ENCODE data around the gene FAM171A2. TPM values are rescaled to one million over a fixed set of nuclear protein-coding genes. Genes with fewer than 3 reads are reported as not detected.

Gene FAM171A2
- polyA plus RNA-seq, 1 donor (not counting 4 experiments of a cell fraction or from before 2014, with no cell fraction given), result 0.35 TPM

DNA sequence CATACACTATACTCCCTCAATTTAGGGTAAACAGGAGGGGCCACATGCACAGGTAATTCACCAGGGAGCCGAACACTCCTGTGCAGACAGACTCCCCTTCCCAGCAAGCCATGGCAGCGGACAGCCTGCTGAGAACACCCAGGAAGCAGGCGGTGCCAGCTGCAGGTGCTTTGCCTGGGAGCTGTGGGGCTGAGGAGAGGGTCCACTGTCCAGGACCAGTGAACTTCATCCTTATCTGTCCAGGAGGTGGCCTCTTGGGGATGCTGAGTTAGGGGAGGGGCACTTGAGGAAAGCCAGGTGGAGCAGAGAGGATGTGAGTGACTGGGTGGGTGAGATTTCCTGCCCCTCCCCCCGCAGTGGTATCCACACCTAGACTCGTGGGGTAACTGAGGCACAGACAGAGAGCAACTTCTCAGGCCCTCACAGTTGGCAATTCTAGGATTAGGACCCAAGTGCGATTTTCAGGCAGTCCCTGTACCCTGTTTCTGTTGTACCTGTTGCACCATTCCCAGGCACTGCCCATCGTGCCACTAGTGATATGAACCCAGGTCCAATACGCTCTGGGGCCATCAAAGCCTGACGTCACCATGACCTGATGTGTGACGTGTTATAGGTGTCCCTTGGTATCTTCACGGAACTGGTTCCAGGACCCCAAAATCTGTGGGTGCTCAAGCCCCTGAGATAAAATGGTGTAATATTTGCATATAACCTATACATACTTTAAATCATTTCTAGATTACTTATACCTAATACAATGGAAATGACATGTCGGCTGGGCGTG is 17.4 kb downstream of the FAM171A2 start:
- TF ChIP-seq CTCF (optimal IDR thresholded peaks at IDR 0.05 in 1 of 3, IDR thresholded peaks at IDR 0.05 in 1 of 3, conservative IDR thresholded peaks at IDR 0.05 in 1 of 3; ENCODE audit: extremely low read depth in 1 of 3, insufficient read depth in 2 of 3, low read length in 3 of 3) (no peak), EZH2 (IDR thresholded peaks at IDR 0.05; ENCODE audit: low read length) (no peak)
- no peak for FAIRE-seq

GRCh38 chr17:44345454-44346026 is 18.1 kb downstream of the FAM171A2 start:
- Histone ChIP-seq H3K27me3 (ENCODE audit: control insufficient read depth, extremely low read depth, insufficient read depth, low read length) (no peaks in the 10 kb centered on the region), H3K79me2 (ENCODE audit: control insufficient read depth, insufficient read depth, low read length) (peaks cover 15% of the 10 kb centered on the region), H3K4me3 (ENCODE audit: control insufficient read depth in 2 of 3, extremely low read depth in 1 of 3, insufficient read depth in 2 of 3, low read depth in 1 of 3, low read length in 3 of 3) (peak overlapping the region; percentile 80 to 93 (median 81)), H3K27ac (ENCODE audit: control insufficient read depth, insufficient read depth, low read length) (peak overlapping the region; percentile 91), H3K9me1 (ENCODE audit: control insufficient read depth, extremely low read depth, insufficient read depth, low read length) (no peaks in the 10 kb centered on the region), H3K9ac (ENCODE audit: control insufficient read depth, extremely low read depth, insufficient read depth, low read length) (peak overlapping the region; percentile 89), H4K20me1 (ENCODE audit: control insufficient read depth, extremely low read depth, insufficient read depth, low read length) (no peaks in the 10 kb centered on the region), H3K4me1 (ENCODE audit: control insufficient read depth, extremely low read depth, insufficient read depth, low read length) (peaks cover 36% of the 10 kb centered on the region), H3K4me2 (ENCODE audit: control insufficient read depth, extremely low read depth, insufficient read depth, low read depth, low read length) (peak overlapping the region; percentile 78), H3K9me3 (ENCODE audit: control insufficient read depth, low read depth, low read length) (no peaks in the 10 kb centered on the region), H2AFZ (ENCODE audit: control insufficient read depth, low read length) (peak overlapping the region; percentile 38), H3K36me3 (ENCODE audit: control insufficient read depth in 2 of 2, extremely low read depth in 1 of 2, insufficient read depth in 2 of 2, low read length in 2 of 2) (peaks cover 12 to 14% of the 10 kb centered on the region in 2 experiments)
- TF ChIP-seq EZH2 (IDR thresholded peaks at IDR 0.05; ENCODE audit: low read length), result no peak
- TF ChIP-seq CTCF (optimal IDR thresholded peaks at IDR 0.05 in 1 of 3, IDR thresholded peaks at IDR 0.05 in 1 of 3, conservative IDR thresholded peaks at IDR 0.05 in 1 of 3; ENCODE audit: extremely low read depth in 1 of 3, insufficient read depth in 2 of 3, low read length in 3 of 3), result peak; percentile 43 to 63 (median 55)
- DNase-seq (ENCODE audit: low read depth, low spot score) (peak; percentile 61), FAIRE-seq (peak; percentile 44)
- dilution Hi-C loops (cut with MboI; ENCODE audit: extremely low pct_ligation_motif_present, low sequenced_read_pairs), result no loop called here

More for the DNA sequence above, 17.4 kb downstream of the FAM171A2 start:
- Histone ChIP-seq H2AFZ (ENCODE audit: control insufficient read depth, low read length) (no peak overlapping the region), H3K36me3 (ENCODE audit: control insufficient read depth in 2 of 2, extremely low read depth in 1 of 2, insufficient read depth in 2 of 2, low read length in 2 of 2) (peaks cover 17 to 19% of the 10 kb centered on the region in 2 experiments), H3K4me3 (ENCODE audit: control insufficient read depth in 2 of 3, extremely low read depth in 1 of 3, insufficient read depth in 2 of 3, low read depth in 1 of 3, low read length in 3 of 3) (peak overlapping the region; percentile 80 to 93 (median 81)), H3K9ac (ENCODE audit: control insufficient read depth, extremely low read depth, insufficient read depth, low read length) (peak overlapping the region; percentile 89), H3K4me1 (ENCODE audit: control insufficient read depth, extremely low read depth, insufficient read depth, low read length) (peaks cover 36% of the 10 kb centered on the region), H4K20me1 (ENCODE audit: control insufficient read depth, extremely low read depth, insufficient read depth, low read length) (no peaks in the 10 kb centered on the region), H3K9me3 (ENCODE audit: control insufficient read depth, low read depth, low read length) (no peaks in the 10 kb centered on the region), H3K27ac (ENCODE audit: control insufficient read depth, insufficient read depth, low read length) (peak overlapping the region; percentile 91), H3K27me3 (ENCODE audit: control insufficient read depth, extremely low read depth, insufficient read depth, low read length) (no peaks in the 10 kb centered on the region), H3K9me1 (ENCODE audit: control insufficient read depth, extremely low read depth, insufficient read depth, low read length) (no peaks in the 10 kb centered on the region), H3K79me2 (ENCODE audit: control insufficient read depth, insufficient read depth, low read length) (peaks cover 15% of the 10 kb centered on the region), H3K4me2 (ENCODE audit: control insufficient read depth, extremely low read depth, insufficient read depth, low read depth, low read length) (peak overlapping the region; percentile 78)
- DNase-seq (ENCODE audit: low read depth, low spot score), result no peak
- dilution Hi-C loops (cut with MboI; ENCODE audit: extremely low pct_ligation_motif_present, low sequenced_read_pairs), result no loop called here

All from keratinocyte (primary cell).